HG02763 (cell line): ENCODE results near the gene TANC1.
"Not testable (repeated sequence)": the region's sequence is repeated elsewhere in the genome, so short reads cannot be mapped to it uniquely, and the experiment has no call there.

Experiments used
- ATAC-seq: cut with Tn5 transposase; IDR thresholded peaks from one replicate; pipeline ENCODE4 v1.9.1; 2021; ENCODE audit warnings: mild to moderate bottlenecking, moderate library complexity; ENCODE audit not compliant: unreplicated experiment

The TANC1 gene

DNA sequence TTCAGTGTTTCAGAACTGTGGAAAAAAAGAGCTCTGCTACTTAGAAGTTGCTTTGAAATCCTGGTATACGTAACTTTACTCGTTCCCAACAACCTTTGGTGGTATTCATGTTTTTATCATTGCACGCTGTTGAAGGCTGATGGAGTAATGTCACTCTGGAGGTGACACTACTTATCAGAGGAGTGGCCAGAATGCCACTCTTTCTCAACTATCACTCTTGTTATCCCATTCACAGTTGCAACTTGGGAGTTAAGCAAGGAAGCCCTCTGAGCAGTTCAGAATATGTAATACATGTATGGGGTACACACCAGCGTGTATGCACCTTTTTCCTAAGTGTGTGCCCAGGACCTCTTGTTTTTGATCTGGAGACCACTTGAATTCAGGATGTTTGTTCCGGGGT, 53.6 kb downstream of the TANC1 start:
- no peak for ATAC-seq

DNA sequence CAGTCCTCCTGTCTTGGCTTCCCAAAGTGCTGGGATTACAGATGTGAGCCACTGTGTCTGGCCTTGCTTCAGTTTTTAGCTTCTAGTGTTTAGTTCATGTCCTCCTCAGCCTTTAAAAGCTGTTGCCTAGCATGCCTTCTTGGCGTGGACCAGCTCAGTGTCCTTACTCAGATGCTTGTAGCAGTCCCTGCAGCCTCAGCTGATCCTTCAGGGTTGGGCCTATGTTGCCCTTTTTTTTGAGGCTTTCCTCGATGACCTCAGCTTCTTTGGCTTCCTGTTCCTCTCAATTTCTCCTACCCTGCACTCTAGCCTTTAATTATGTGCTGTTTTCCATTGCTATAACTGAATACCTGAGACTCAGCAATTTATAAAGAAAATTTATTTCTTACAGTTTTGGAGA, 57.7 kb downstream of the TANC1 start:
- ATAC-seq: no peak

DNA sequence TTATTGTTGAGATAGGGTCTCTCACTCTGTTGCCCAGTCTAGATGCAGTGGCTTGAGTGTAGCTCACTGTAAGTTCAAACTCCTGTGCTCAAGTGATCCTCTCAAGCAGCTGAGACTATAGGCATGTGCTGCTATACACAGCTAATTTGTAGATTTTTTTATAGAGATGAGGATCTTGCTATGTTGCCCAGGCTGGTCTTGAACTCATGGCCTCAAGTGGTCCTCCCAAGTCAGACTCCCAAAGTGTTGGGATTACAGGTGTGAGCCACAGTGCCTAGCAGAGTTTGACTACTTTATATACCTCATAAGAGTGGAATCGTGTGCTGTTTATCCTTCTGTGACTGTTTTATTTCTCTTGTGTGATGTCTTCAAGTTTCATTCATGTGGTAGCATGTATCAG, 60.3 kb downstream of the TANC1 start:
- ATAC-seq: no peak

DNA sequence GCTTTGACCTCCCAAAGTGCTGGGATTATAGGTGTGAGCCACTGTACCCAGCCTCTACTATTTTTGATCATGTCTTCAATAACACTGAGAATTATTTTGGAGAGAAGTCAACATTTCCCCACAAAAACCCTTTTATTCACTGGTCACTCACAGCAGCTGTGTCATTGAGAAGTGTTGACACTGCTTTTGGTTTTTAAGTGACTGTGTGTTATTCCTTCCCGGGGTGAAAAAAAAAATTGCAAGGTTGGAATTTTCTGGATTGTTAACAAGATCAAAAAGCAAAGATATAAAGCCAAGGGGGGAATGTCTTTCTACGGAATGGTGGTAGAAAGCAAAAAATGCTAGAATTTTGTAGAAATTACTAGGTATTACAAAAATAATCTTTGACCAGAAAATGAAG, 61.5 kb downstream of the TANC1 start:
- ATAC-seq: no peak

DNA sequence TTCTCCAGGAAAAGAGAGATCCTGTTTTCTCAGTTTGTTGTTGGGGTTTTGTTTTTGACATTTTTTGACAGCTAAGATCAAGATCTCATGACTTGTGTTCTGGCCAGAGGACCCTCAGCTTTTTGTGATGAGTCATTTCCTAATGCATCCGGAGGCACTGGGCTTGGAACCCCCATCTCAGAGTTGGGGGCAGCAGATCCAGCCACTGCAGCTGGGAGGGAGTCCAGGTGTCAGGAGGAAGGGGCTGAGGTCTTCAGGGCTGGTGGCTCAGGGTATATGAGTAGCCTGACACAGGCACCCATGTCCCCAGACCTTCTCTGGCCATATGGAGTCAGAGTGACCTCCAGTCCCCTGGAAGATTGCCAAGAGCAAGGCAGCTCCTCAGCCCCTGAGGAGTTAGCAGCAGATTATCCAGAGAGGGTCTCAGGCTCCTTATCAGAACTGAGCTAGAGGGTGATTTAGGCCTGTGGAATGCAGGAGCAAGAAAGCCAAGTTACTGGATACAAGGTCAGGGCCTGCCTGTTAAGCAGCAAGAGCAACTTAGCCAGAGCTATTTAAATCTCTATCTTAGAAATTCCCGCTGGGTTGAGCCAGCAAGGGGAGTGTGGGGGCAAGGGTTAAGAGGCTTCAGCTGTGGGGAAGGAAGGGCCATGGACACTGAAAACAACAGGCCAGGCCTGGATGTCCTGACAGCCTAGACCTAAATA, 62.4 kb downstream of the TANC1 start:
- no peak for ATAC-seq

DNA sequence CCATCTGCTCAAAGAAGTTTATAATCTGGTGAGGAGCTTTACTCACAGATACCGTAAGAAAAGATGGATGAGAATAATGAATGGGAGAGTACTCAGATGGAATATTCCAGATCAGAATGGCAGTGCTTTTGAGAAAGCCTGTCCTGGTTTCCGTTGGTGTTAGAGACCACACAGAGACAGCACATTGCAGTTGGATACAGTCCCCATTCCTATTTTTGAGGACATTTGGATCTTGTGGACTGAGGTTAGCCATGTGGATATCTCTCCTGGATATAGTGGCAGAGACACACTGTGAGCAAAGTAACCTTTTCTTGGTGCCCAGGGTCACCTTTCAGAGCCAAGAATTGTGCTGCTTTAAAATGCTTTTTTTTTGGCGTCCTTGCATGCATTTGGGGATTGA, 63.7 kb downstream of the TANC1 start:
- ATAC-seq: no peak

DNA sequence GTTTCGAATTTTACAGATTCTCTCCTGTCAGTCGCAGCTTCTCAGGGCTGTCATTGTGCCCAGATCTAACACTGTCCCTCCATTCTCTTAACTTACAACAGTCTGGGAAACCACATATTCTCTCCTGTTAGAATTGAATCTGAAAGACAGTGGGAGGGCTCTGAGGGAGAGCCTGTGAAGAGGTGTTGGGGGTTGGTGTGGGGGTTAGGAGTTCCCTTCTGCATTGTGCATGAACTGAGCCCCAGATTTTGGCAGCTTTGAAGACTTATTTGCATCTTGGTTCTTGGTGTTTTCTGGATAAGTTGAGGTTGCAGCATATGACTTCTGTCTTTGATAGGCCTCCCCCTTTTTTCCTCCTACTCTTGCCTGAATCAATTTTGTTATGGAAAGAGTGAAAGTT, 64.1 kb downstream of the TANC1 start:
- no peak for ATAC-seq

DNA sequence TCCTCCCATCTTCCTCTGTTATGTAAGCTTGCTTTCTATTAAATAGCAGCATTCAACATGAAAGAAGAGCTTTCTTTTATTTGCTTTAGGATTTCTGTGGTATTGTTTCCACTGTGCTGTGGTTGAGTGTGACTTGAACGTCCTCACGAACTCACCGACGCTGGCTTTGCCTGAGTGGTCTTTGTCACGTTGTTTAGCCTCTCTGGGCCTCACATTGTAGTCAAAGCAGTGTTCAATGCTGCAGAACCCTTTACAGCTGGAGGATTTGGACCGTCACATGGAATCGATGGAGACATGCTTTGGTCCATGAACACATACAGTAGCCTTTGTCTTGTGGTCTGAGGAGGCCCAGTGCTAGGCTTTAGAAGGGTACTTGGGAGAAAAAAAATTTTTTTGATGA, 66.3 kb downstream of the TANC1 start:
- ATAC-seq: no peak

DNA sequence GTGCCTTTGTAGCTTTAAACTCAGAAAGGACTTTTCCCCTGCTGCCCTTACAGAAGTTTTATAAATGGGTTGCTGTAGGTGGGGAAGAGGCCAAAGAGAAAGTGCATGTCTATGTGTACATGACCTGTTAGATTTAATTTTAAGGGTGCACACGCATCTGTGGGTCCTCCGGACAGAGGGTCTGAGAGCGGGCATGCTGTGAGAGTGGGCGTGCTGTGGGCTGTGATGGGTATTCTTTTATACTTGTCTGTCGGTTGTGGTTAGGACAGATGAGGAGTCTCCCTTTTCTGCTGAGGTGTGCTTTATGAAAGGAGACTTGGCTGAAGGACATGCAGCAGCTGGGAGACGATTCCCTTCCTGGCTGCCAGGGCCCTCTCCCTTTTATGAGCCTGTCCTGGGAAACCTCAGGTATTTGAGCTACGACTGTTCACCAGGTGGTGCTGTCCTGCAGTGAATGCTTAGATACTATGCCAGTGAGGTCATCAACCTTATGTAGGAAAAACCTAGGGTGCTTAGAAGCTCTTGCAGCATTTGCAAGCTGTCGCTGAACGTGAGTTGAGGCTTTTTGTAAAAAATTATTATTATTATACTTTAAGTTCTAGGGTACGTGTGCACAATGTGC, 67.5 kb downstream of the TANC1 start:
- no peak for ATAC-seq

DNA sequence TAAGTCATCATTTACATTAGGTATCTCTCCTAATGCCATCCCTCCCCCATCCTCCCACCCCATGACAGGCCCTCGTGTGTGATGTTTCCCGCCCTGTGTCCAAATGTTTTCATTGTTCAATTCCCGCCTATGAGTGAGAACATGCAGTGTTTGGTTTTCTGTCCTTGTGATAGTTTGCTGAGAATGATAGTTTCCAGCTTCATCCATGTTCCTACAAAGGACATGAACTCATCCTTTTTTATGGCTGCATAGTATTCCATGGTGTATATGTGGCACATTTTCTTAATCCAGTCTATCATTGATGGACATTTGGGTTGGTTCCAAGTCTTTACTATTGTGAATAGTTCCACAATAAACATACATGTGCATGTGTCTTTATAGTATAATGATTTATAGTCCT, 68.0 kb downstream of the TANC1 start:
- ATAC-seq: not testable (repeated sequence)

DNA sequence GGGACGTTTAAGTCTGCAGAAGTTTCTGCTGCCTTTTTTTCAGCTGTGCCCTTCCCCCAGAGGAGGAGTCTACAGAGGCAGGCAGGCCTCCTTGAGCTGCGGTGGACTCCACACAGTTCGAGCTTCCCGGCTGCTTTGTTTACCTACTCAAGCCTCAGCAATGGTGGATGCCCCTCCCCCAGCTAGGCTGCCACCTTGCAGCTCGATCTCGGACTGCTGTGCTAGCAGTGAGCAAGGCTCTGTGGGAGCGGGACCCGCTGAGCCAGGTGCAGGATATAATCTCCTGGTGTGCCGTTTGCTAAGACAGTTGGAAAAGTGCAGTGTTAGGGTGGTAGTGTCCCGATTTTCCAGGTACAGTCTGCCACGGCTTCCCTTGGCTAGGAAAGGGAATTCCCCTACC, 72.9 kb downstream of the TANC1 start:
- ATAC-seq: not testable (repeated sequence)

DNA sequence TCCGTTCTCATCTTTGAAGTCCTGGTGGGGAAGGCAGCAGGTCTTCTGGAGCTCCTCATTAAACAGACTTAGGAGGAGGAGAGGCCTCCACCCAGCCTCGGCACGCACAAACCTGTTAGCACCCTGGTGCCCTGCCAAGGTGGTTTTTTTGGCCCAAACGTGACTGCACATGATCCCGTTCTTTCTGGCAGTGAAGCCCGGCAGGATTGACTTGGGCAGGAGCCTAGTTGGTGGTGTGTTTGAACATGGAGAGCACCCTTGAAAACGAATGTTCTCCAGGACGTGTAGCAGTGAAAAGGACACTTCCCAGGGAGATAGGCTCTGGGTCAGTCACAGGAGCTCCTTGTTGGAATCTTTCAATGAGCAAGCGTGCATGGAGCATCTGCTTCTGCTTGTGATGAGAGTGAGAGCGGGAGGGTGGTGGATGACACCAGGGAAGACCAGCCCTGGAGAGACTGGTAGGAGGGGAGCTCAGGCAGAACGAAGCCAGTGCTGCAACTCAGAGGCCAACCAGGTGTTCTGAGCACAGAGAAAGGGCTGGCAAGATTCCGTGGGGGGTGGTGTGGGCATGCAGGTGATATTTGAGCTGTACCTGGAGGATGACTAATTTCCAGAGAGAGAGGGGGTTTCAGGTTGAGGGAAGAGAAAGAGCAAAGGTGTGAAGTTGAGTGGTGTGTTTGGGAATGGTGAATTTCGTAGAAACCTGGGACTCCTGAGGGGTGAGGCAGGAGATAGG, 73.8 kb downstream of the TANC1 start:
- no peak for ATAC-seq

DNA sequence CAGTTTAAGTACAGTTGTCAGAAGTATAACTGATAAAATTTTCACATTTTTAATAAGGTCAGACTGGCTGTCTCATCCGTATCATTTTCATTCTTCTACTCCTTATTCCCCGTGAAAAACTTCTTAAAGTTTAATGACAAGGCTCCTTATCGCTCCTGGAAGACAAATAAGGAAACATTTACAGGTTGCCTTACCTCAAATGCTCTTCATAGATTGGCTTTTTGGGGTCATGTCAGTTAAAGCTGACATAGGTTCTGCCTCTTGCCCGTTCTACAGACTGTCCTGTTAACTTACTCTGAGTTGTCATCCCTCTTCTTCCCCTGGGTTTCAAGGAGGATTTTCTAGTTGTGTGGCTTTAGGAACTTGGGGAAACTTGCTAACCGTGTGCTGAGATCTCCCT, 75.3 kb downstream of the TANC1 start:
- ATAC-seq: no peak

DNA sequence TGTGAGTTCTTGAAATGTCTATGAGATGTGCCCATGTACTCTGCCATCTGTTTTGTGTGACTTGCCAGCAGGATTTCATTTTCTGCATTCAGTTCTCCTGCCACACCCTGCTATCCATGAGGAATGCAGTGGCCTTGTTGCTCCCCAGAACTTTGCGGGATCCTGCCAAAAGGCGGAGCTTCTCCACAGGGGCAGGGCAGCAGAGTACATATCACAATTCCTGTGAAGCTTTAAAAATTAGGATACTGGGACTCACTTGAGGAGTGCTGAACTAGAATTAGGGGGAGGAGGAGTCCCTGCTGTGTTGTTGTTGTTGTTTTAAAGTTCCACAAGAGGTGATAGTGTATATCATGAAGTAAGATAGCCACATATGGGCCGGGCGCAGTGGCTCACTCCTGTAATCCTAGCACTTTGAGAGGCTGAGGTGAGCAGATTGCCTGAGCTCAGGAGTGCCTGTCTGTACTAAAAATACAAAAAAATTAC, 76.4 kb downstream of the TANC1 start:
- no peak for ATAC-seq

DNA sequence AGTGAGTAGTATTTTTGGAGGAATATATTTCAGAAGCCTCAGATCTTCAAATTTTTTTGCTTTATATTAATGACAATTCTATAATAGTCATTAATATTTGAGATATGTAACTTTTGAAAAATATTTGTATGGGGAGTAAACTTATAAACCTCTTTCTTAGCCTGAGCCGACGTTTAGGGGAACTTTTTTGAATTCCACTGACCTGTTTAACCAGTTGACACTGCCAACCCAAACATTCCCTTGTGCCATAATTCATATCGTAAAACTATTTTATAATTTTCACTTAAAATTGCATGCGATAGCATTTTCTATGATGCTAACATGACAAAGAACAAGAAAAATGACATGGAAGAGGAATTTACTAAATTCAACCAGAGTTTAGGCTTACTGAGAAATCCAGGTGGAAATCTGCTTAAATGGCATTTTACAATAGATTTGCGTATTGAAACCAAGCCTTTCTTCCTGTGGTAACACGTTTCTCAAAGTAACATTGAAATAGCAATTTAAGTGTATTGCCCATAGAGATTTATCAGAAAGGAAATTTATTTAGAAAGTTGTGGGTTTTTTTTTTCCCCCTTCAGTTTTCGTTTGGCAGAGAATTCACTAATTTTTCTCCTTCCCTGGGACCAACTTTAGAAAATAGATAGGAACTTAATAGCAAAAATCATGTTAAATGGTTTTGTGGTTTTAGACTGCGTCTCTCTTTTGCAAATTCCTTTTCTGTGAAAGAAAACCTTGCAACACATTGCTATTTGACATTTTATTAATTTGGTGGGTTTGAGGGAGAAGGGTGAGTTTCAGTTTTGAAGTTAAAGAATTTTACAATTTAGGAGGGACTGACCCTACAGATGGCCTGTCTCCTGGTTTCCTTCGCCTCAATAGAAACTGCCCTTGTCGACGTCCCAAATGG, 77.4 kb downstream of the TANC1 start:
- no peak for ATAC-seq

DNA sequence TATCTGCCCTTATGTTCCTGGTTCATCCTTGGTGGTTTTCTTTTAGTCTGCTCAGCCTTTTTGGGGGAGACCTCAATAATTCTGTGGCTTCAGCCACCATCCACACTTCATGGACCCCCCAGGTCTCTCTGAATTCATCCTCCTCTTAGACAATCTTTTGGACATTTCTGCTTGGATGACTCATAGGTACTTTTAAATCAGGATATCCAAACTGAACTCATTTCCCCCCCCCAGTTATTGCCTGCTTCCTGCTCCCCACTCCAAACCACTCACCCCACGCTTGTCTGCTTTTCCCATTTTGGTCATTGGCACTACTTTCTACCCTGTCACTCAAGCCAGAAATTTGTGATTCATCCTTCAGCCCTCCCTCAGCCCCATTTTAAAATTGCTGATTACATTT, 78.5 kb downstream of the TANC1 start:
- no peak for ATAC-seq

DNA sequence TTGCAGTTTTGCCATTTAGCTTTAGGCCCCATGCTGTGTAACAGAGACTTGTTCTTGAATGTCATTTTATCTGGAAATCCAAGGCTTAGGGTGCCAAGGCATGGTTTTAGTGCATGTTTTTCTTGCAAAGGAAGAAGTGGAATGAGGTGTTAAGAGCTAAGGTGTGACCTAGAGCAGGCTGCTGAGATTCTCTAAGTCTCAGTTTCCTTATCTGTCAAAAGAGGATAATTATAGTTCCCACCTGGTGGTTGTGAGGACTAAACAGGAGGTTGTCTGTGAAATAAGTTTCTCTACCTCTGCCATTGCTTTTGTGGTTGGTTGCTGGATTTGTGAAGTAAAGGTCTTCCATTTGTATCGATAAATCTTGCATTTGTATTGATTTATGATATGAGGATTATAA, 82.0 kb downstream of the TANC1 start:
- ATAC-seq: no peak

DNA sequence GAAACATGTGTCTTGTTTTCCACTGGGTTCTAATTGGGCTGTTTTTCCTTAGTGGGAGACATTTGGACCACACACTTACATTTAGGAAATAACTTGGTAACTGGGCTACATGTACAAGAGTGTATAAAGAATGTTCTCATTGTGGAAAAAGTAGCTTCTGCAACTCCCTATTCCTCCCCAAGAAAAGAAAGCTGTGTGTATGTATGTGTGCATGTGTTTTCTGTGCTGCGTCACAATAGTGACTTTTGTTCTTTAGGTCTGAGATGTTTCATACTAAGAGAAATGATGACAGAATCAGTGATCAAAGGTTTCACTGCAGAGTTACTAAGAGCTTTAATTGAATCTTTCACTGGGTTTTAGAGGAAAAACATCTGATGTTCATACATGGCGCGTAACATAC, 82.7 kb downstream of the TANC1 start:
- no peak for ATAC-seq

DNA sequence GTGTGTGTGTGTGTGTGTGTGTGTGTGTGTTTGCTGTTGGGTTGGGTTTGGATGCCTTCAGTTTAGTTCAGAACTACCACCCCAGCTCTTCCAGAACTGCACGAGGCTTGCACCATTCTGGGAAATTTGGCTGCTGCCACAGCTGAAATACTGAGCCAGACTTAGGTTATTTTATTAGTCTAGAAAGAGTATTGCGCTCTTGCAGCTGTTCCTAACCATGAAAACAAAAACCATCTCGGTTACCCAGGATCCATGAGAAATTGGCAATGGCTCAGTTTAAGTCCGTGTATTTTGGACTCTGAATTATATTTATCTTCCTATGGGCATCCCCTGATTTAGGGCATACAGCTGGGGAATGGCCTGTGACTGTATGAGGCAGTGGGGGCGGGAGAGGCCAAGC, 83.2 kb downstream of the TANC1 start:
- ATAC-seq: no peak

DNA sequence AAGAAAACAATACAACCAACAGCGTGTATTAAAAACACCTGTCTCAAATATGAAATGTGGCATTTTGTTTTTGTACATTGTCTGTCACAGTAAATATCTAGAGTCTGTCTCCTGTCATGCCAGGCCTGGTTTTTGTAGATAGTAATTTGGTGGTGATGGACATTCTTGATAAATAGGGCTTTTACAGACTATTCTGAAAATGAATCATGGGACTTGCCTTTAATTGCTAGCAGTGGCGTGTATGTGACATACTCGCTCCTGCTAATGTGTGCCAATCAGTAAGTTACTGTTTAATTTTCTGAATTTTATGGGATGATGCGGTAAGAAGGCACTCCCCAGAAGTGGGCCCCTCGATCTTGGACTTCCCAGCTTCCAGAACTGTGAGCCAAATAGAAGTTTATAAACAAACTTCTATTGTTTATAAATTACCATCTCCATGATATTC, 83.7 kb downstream of the TANC1 start:
- no peak for ATAC-seq
